Type B pancreatic cell (in vitro differentiated cells): ENCODE data around the gene SLC25A1. TPM values are rescaled to one million over a fixed set of nuclear protein-coding genes. Genes with fewer than 3 reads are reported as not detected.

Experiments used
- DNase-seq: peaks from one replicate; pipeline ENCODE4 v3.0.0; 2021; ENCODE audit warnings: mixed read lengths; ENCODE audit not compliant: unreplicated experiment; ENCODE audit errors: extremely low spot score
- H3K27ac Mint-ChIP-seq: 2 replicates; pipeline ENCODE4 v1.8.0; 2021; ENCODE audit warnings: mild to moderate bottlenecking, mixed read lengths
- H3K27me3 Mint-ChIP-seq: 2 replicates; pipeline ENCODE4 v1.8.0; 2021; ENCODE audit warnings: mixed read lengths
- H3K36me3 Mint-ChIP-seq: 2 replicates; pipeline ENCODE4 v1.8.0; 2021; ENCODE audit warnings: mixed read lengths
- H3K4me1 Mint-ChIP-seq: one replicate; pipeline ENCODE4 v1.8.0; 2021; ENCODE audit warnings: mixed read lengths; ENCODE audit not compliant: unreplicated experiment
- H3K4me3 Mint-ChIP-seq: 2 replicates; pipeline ENCODE4 v1.8.0; 2021; ENCODE audit warnings: mild to moderate bottlenecking, mixed read lengths
- H3K9me3 Mint-ChIP-seq: 2 replicates; pipeline ENCODE4 v1.8.0; 2021; ENCODE audit warnings: mixed read lengths
- CTCF ChIP-seq: fragments of 200-600 bp; sonication (generic); conservative IDR thresholded peaks from 2 replicates; pipeline ENCODE4 v1.5.0; 2021; ENCODE audit warnings: antibody characterized with exemption, mild to moderate bottlenecking
- total RNA-seq: library from RNA; stranded (reverse); gene quantifications from 2 replicates; pipeline ENCODE4 v1.2.1, GENCODE V29; 2021; ENCODE audit warnings: low replicate concordance

The SLC25A1 gene
- total RNA-seq, 1 donor from 2014 or later, result 94.4 TPM

GRCh38 chr22:19201130-19201868, 22.8 kb upstream of the SLC25A1 start:
- no peak for TF ChIP-seq CTCF
- H3K4me1 Mint-ChIP-seq, result peaks cover 27% of the 10 kb centered on the region
- H3K4me3 Mint-ChIP-seq, result no peak overlapping the region
- DNase-seq, result no peak
- H3K9me3 Mint-ChIP-seq, result no peaks in the 10 kb centered on the region
- peaks cover 9% of the 10 kb centered on the region for H3K36me3 Mint-ChIP-seq
- no peaks in the 10 kb centered on the region for H3K27me3 Mint-ChIP-seq
- H3K27ac Mint-ChIP-seq, result no peak overlapping the region

DNA sequence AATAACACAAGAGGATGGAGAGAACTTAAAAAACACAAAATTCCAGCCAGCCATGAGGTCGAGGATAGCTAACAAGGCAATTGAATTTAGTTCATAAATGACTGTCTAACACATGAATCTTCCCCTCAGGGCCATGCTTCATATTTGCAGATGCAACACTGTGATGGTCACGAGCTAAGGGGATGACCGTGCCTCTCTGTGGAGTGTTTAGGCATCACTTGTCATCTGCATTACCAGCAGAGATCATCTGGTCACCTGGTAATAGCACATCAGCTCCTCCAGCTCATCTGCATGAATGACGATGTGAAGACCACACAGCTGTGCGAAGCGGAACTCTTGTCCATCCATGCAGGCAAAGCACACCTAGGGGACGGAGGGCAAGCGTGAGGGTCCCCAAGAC, 20.9 kb upstream of the SLC25A1 start:
- Mint-ChIP-seq H3K9me3 (no peaks in the 10 kb centered on the region), H3K4me1 (peaks cover 23% of the 10 kb centered on the region), H3K4me3 (no peak overlapping the region), H3K27me3 (no peaks in the 10 kb centered on the region), H3K27ac (no peak overlapping the region), H3K36me3 (peaks cover 9% of the 10 kb centered on the region)
- no peak for TF ChIP-seq CTCF
- DNase-seq, result no peak

- no peak for DNase-seq
- H3K9me3 Mint-ChIP-seq, result no peaks in the 10 kb centered on the region
- H3K36me3 Mint-ChIP-seq, result peaks cover 9% of the 10 kb centered on the region
- no peaks in the 10 kb centered on the region for H3K27me3 Mint-ChIP-seq
- H3K4me1 Mint-ChIP-seq, result peaks cover 13% of the 10 kb centered on the region
- H3K4me3 Mint-ChIP-seq, result no peak overlapping the region
- peak overlapping the region; percentile 7 for H3K27ac Mint-ChIP-seq
- TF ChIP-seq CTCF, result no peak
Observed at GRCh38 chr22:19197997-19198865, 19.7 kb upstream of the SLC25A1 start.

DNA sequence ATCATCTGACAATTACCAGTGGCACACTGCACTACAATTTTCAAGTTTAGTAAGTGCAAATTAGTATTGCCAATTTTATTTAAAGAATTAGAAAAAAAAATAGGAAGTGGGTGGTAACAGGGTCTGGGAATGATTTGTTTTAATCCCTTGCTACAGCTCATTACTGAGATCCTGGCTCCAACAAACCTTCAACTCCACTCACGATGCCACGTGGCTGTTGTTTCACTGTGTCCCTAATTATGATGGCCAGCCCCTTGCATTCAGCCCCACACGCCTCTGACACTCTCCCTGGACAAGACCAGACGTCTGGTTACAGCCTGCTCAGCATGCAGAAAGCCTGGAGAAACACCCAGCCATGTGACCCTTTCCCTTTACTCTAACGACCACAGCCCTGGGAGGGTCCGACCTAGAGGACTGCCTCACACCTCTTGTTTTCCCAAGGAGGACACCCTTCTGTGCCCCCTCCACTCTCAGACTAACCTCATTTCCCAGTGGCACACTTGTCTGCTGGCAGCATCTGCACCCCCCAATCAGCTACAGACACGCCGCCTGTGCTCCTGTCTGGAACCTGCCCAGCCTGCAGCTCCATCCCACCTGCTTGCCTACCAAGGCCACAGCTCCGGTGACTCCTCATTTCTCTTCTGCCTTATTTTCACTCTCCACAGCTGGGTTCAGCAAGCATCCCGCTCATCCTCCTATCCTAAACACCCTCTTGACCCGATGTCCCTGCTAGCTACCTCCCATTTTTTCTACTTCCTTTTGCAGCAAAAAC, 18.5 kb upstream of the SLC25A1 start:
- Mint-ChIP-seq H3K4me1 (peaks cover 13% of the 10 kb centered on the region), H3K4me3 (no peak overlapping the region), H3K9me3 (no peaks in the 10 kb centered on the region), H3K27me3 (no peaks in the 10 kb centered on the region), H3K27ac (no peak overlapping the region), H3K36me3 (peaks cover 5% of the 10 kb centered on the region)
- DNase-seq, result no peak
- TF ChIP-seq CTCF, result no peak
